GM12891 (cell line): ENCODE data around the gene BAX.

Source experiments
- PAX5 ChIP-seq: IDR thresholded peaks from 2 replicates; pipeline ENCODE4 v1.6.1; 2011; ENCODE audit warnings: low read length, moderate library complexity, mild to moderate bottlenecking; ENCODE audit not compliant: insufficient read depth, severe bottlenecking
- POLR2A ChIP-seq: IDR thresholded peaks from 2 replicates; pipeline ENCODE4 v1.6.1; 2011; ENCODE audit warnings: low read depth, low read length, control low read depth
- POLR2AphosphoS5 ChIP-seq: IDR thresholded peaks from 2 replicates; pipeline ENCODE4 v1.6.1; 2011; ENCODE audit warnings: low read depth, low read length, control low read depth
- TAF1 ChIP-seq: IDR thresholded peaks from 2 replicates; pipeline ENCODE4 v1.6.1; 2011; ENCODE audit warnings: low read depth, low read length, control low read depth

GRCh38 chr19:48994035-48994386 is 39.3 kb downstream of the BAX start:
- TF ChIP-seq POLR2A (no peak), TAF1 (no peak), POLR2AphosphoS5 (no peak), PAX5 (no peak)
